Stimulated activated CD4-positive, alpha-beta T cell treated with anti-CD3 and anti-CD28 coated beads, Interleukin-12 subunit alpha, Interleukin-12 subunit beta, amount 100 ng/mL, for 48 hours (primary cell): ENCODE results near the gene WWTR1.

Source experiments
- DNase-seq, 3 donors: peaks; one replicate each; pipeline ENCODE4 v3.0.0-alpha.2; 2020; ENCODE audit warnings: low read depth in 2 of 3, low spot score in 1 of 3

WWTR1 gene

DNA sequence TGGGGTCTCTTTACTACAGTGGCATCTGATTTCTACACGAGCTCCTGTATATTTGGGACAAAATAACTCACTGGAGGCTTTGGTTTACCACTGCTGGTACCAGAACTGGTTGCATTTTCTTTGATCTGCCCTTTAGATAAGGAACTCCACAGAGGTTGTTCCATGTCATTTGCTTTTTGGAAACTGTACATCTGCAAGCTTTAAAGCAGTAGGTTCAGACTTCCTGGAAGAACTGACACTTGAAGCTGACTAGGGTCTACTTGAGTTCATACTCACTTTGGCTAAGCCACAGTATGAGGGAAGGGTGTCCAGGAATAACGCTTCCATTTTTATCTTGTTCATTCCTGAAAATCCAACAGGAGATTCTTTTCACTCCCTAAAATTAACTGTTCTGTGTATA lies 86.4 kb downstream of the WWTR1 start:
- no peak for DNase-seq

DNA sequence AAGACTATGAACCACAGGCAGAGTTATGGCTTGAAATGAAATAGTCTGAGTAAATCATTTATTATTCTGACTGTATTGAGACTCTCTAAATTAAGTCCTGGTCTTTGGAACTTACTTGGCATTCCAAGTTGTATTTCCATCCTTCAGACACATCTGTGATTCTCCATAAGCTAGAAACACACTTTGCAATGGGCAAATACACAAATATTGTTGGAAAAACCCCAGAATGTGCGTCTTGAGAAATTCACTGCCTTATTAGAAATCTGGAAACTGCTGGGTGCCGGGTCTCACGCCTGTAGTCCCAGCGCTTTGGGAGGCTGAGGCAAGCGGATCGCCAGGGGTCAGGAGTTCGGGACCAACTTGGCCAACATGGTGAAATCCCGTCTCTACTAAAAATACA lies 87.8 kb downstream of the WWTR1 start:
- DNase-seq: no peak

DNA sequence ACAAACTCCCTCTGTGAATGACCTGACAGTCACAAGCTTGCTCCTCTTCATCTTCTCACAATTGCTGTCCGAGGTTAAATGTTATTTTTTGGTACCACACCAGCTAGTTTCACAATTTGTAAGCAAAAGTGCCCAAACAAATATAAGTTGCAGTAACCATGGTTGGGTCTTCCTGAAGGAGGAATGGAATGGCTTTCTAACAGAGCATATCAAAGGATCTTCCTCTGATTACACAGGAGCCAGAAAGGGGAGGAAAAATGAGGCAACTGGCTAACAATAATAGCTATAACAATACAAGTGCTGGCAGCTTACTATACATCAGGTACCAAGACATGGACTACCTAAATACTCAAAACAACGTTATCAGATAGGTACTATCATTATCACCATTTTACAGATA lies 90.4 kb downstream of the WWTR1 start:
- DNase-seq: no peak

DNA sequence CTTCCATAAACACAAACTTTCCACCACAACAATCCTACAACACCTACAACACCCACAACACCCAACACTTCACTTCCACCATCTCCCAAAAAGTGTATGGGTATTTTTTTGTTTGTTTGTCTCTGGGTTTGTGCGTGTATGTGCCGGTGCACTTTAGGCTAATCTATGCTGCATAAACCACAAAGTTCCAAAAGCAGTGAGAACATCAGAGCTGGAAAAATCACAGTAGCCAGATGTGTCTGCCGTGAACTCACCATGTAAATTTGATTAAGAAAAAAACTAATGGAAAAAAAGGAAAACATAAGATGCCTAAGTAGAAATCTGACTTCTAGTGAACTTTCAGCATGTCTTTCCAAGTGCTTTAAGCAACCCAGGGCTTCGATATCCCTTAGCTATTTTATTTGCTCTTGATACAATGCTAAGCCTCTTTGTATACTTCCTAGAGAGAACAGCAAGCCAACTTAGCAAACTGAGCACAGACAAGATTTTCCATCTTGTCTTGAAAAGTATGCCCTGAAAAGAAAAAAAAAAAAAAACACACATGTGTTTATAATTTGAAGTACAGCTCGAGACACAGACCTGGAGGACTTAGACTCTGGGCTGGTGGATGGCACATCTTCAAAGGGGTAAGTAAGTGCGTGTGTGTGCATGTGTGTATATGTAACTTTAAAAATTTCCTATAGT lies 91.4 kb downstream of the WWTR1 start:
- DNase-seq: no peak

DNA sequence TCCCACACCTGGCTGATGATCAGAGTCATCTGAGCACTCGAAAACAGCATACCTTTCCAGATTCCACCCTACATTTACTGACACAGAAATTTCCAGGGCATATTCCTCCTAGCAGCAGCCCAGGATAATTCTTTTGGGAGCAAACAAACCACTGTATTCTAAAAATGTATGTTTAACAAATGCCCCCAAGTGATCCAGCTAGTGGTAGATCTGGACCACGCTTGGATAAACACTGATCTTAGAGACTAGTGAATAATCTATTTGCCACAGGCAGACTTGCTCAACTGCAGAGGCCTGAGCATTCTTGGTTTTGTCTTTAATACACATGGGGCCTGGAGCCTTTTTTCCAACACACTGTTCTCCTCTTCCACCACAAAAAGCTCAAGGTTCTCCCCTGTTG lies 93.7 kb downstream of the WWTR1 start:
- DNase-seq: no peak

DNA sequence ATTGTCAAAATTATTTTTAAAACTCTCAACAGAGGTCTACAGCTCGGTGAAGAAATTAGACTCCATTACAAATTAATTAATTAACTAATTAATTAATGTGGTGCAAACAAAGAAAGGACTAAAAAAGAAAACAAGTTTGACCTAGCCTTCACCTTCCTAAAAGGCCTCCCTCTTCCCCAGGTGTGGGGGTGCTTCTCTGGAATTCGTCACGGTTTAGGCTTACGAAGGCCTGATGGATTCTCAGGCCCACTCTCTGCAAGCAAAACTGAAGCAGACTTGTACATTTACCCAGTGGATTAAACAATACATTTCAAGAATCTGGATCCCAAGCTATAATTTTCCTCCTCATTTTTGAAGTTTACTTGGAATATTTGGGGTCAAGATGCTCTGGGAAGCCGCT lies 94.7 kb downstream of the WWTR1 start:
- no peak for DNase-seq

DNA sequence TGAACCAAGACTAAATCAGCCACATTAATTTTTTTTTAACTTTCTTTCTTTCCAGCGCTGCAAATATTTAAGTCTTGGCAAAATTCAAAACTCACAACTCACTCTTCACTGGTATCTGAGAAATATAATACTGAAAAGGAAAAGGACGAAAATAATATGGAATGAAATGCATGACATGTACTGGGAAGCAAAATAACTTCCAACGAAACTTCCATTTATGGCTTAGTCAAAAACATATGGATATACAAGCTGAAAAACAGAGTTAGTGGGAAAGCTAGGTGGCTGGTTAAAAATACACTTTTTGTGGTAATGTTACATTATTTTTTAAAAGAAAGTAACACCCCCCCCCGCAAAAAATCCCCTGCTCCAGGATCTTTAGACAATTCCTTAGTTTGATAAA lies 97.2 kb downstream of the WWTR1 start:
- DNase-seq: no peak

DNA sequence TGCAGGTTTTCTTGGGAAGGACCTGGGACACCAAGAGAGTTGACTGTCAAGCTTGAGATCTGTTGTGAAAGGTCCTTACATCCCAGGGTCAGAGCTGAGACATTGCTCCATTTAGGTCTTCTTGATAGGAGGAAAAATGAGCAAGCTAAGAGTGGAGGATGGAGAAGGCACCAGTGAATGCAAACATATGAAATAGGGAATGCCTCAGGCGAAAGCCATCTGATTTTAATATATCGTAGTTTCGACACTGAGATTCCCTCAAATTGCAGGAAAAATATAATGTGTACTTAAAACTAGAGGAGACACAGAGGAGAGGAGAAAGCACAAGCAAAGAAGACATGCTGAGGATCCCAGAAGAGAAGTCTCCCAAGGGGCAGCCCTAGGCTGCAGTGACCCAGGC lies 97.8 kb downstream of the WWTR1 start:
- no peak for DNase-seq

DNA sequence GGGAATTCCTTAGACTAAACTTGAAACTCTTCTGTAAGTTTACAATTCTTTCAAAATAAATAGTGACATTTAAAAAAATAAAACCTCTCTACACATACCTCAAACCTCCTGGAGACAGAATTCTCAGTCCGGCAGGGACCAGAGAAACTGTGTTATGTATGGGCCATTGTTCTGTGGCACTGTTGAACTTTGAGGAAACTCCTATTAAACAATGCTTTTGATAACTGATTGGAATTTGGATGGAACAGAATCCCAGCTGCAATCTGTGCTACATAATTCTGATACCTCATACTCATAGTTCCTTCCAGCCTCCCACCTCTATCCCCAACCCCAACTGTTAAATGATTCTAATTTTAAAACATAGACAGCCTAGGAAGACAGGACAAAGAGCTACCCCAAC lies 98.3 kb downstream of the WWTR1 start:
- no peak for DNase-seq

DNA sequence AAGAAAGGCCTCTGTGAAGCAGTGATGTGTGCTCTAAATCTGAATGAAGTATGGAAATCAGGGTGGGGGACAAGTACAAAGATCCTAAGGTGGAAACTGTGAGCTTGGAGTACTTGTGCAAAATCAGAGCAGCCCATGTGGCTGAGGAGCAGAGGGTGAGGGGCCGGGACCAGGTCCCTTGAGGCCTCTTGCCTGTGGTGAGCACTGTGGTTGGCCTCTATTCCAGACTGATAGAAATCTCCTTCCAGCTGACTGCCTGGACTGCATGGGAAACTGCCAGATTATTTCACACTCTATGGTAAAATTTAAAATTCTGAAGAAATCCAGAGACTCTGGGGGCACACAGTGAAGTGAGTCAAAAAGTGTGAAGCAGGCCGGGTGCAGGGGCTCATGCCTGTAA lies 101.9 kb downstream of the WWTR1 start:
- DNase-seq: no peak

DNA sequence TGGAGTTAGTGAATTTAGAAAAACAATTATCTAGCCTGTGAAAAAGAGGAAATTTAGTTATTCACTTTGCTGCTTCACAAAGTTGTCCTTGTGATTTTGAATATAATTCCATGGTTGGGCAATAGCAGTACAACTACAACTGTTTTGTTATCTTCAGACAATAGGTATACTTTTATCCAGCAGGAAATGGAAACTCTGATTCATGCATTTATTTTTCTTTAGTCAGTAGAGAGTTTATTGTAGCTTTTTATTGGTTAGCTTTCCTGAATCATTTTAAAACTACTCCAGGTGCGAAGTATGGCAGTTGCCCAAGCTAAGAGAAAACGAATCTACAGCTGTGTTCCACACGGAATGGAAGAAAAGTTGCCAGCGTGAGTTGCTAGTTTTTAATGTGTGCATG lies 103.0 kb downstream of the WWTR1 start:
- no peak for DNase-seq

DNA sequence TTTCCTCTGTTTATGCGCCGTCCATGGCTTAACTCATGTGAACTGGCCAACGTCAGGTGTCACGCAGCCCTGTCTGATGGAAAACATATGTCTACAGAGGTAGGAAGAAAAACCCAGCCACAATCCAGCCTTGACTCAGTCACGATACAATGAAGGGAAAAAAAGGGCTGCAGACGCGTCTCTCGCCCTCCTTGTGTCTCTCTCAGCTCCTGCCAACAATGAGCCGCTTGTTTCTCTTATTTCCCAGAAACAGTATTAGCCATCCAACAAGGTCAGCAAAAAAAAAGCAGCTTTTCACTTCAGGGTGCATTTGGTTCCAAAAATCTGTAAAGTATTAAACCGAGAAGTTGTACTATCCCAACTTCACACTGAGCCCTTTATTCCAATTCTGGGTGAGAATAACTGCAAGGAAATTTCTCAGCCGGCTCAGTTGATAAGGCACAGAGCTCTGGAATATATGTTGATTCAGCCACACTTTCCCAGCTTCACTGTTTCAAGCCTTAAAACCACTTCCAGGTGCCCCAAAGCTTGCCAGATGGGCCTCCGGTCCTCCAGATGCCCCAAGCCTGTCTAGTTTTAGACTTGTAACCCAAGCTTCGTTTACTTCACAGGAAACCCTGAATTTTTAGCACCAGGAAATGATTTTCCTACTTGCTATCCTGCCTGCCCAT lies 103.9 kb downstream of the WWTR1 start:
- no peak for DNase-seq

DNA sequence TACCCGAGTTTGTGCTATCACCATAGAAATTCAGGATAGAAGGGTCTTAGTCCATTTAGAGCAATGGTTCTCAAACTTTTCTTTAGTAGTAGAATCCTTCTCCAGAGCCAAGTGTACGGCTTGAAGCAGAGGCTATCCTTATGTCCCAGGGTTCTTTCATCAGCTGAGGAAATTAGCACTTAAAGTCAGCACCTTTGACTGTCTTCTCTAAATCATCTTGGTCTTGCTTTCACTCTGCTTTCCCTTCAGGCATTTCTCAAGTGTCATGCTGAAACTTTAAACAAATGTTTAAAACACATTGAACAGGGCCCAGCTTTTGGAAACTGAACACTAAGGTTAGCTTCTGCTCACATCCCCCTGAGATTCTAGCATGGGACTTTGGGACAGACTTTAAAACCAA lies 105.1 kb downstream of the WWTR1 start:
- no peak for DNase-seq

DNA sequence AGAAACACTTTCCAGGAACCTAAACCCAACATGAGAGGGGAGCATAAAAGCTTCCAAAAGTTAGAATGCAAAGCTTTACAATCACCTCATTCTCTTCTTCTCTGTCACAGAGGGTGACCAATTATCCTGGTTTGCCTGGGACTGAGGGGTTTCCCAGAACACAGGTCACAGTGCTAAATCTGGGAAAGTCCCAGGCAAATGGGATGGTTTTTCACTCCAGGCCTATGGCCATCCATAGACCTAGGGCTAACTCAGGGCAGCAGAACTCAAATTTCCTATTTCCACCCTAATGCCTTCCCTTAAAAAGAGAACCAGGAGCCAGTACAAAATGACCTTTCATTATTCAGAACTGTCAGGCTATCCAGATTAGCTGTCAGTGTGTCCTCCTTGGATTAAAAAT lies 106.3 kb downstream of the WWTR1 start:
- no peak for DNase-seq

DNA sequence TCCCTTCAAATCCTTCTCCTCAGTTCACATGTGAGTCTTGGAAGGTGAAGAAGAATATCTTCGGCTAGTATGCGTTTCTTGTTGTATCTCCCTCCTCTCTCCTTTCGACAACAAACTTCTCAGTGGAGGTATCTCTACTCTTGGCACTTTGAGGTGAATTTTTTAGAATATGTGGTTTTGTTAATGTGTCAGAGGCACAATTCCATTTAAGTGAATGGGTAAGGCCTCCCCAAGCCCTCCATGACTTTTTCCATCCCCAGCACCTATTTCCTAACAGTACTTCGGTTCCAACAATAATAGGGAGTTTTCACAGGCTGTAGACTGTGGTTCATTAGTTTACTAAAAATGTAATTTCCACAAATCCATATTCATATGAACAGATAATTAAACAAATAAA lies 109.2 kb downstream of the WWTR1 start:
- no peak for DNase-seq

DNA sequence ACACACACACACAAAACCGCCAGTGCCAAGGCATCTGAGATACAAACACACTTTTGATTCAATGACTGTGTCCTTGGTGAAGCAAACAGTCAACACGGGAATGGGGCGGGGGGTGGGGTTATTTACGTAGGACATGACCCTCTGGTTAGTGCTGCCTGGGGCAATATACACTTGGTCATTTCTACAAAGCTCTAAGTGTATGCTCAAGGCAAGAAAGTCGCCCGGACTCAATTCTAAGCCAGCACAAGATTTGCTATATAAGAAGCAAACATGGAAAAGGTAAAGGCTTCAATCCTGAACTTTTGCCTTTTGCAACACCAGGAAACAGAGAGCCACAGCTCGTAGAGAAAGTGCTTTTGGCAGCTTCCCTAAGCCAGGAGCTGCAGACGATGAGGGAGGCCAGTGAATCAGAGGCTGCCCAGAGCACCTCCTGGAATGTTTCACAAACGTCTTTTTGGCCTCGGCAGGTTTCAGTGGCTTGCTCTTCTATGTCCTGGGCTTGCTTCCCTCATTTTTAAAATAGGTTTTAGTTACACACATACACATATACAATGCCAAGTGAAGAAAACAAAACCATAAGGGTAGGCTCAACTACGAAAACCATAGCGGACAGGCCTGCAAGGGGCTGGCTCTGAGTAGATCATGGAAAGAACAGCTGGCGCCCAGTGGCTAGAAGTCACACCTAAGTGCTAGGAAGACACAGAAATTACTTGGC lies 109.7 kb downstream of the WWTR1 start:
- no peak for DNase-seq

DNA sequence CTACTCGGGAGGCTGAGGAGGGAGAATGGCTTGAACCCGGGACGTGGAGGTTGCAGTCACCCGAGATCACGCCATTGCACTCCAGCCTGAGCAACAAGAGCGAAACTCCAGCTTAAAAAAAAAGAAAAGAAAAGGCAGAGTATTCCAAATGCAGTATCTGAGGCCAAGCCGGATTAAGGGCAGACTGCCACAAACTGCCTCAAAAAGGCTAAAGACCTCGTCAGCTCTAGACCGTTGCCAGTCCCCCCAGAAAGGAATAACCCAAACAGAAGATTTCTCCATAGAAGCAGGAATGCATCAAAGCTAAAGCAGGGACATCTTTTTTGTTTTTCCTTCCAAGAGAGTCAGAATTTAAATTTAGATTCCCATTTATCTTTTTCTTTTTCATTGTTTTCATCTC lies 110.4 kb downstream of the WWTR1 start:
- DNase-seq: no peak

DNA sequence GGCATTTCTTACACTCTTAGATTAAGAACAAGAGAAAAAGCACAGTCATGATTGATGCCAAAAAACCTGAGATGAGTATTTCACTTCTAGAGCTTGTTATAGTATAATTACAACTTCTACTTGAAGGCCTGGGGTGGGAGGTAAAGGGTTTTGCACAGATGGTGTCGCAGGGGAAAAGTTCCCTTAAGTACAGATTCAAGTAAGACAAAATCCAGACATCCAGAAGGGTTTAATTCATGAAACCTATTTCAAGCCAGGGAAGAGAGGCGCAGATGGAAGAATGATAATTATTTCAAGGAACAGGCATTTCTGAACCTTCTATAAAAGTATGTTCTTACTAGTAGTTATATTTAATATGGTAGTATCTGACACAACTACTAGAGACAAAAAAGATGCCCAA lies 112.8 kb downstream of the WWTR1 start:
- DNase-seq: no peak

DNA sequence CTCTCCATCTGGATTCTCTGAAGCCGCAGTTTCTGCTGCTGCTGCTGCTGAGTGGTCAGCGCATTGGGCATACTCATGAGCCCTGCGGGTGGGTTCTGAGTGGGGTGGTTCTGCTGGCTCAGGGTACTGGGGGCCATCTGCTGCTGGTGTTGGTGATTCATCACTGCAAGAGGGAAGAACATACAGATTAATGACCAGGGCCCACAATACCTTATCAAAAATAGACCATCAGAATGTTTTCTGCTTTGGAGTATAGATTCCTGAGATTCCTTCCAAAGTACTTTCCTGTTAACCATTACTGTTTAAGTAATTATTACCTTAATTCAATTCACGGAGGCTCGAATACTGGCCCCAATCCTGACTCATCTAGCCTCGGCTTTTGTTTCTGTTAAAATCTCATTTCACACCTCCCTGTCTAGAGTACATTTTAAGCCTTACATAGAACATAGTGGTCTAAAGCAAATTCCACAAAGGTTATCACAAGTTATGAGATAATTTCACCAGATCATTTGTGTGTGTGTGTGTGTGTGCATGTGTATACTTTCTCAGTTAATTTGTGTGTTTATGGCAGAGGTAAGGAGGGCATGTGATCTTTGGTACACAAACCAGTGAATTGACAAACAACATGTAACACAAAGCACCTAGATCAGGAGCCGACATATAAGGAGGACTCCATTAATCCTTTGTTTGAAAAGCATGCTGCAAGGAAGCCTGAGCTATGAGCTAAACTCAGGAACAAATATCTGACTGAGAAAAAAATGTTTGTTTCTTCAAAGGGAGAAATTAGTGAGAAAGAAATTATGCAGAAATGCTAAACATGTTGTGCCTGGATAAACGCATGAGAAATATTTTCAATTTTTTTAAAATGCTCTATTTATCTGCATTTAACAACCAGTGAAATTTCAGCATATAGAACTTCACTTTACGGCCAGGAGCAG lies 115.2 kb downstream of the WWTR1 start:
- DNase-seq: no peak

DNA sequence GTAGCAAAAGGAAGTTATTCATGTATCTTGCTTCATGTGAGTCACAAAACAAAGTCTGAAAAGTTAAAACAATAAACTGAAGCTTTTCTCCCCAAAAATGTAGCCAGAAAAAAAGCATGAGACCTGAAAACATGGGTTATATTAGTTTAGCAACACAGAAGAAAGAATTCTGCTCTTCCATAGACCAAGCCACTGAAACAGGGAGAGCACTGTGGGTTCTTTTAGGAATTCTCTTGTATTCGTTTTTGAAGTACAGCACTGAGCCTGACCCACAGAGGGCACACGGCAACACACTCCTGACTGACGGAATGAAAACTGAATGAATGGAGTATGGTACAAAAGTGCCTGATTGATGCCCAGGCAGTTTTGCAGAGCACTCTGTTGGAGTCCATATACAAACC lies 116.7 kb downstream of the WWTR1 start:
- DNase-seq: no peak

DNA sequence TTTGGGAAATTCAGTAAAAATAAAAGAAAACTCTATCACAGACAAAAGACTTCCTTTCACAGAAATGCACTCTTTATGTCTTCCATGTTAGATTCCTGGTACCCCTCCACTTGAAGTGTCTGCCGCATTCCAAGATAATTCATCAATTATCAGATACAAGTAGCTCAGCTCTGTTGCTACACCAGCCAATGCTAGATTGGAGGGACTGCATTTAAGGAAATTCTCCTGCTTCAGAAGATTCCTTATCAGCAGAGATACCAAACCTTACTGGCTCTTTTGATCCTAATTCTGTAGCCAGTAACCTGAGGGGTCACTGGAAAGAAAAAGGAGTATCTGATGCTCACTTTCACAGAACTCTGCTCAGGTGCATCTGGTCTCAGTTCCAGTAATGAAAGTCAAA lies 119.5 kb downstream of the WWTR1 start:
- no peak for DNase-seq

DNA sequence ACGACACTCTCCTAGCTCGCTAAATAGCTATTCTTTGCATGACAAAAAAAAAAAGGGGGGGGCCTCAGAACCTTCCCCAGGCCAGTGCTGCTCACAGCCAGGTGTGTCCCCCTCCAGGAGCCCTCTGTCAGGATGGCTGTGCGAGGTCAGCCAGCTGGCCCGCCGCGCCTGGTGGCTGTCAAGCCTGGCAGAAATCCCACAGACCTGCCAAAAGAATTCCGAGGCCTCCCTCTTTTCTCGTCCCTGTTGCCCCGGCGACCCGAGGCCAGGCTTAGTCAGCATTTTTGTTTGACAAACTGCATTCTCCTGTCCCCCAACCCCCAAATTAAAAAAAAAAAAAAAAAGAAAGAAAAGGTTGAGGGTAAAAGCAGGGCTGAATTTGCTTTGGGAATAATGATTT lies 121.4 kb downstream of the WWTR1 start:
- no peak for DNase-seq
